Activated CD4-positive, alpha-beta T cell treated with anti-CD3 and anti-CD28 coated beads for 24 hours (primary cell): ENCODE data around the gene GP1BB.
"Not testable (repeated sequence)": the region's sequence is repeated elsewhere in the genome, so short reads cannot be mapped to it uniquely, and the experiment has no call there.

ENCODE experiments used
- DNase-seq, 2 donors: peaks; one replicate each; pipeline ENCODE4 v3.0.0-alpha.2; 2020; ENCODE audit warnings: low read depth in 2 of 2

The GP1BB gene

DNA sequence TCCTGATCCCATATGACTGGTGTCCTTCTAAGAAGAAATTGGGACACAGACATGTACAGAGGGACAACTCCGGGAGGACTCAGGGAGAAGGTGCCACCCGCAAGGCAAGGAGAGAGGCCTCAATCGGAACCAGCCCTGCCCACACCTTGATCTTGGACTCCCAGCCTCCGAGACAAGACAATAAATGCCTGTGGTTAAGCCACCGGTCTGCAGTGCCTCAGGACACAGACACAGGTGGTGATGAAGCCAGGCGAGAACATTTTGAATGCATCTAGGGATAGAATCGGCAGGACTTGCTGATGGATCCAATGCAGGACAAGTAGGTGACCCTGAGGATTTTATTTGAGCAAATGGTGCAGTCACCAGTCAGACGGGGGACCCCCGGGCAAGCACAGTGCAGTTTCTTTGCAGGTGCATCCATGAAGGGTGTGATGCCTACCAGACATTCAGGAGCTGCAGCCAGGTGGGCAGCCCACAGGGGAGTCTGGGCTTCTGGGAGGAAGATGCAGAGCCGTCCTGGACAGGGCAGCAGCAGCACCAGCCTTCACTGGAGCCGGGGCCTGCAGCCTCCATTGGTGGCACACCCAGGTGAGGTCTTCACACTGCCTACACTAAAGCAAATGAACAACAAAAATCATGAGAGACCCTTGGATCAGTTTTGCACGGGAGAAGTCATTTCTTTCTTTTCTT lies 29.2 kb upstream of the GP1BB start:
- DNase-seq: no peak

DNA sequence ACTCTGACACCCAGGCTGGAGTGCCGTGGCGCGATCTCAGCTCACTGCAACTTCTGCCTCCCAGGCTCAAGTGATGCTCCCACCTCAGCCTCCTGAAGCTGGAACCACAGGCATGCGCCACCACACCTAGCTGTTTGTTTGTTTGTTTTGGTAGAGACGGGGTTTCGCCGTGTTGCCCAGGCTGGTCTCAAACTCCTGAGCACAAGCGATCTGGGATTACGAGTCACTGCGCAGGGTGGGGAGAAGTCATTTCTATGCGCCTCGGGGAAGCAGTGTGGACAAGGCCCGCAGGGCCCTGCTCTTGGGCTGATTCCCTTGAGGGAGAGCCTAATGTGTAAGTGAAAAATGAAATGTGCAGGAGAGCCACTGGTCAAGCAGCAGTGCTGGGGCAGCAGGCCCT lies 28.6 kb upstream of the GP1BB start:
- no peak for DNase-seq

DNA sequence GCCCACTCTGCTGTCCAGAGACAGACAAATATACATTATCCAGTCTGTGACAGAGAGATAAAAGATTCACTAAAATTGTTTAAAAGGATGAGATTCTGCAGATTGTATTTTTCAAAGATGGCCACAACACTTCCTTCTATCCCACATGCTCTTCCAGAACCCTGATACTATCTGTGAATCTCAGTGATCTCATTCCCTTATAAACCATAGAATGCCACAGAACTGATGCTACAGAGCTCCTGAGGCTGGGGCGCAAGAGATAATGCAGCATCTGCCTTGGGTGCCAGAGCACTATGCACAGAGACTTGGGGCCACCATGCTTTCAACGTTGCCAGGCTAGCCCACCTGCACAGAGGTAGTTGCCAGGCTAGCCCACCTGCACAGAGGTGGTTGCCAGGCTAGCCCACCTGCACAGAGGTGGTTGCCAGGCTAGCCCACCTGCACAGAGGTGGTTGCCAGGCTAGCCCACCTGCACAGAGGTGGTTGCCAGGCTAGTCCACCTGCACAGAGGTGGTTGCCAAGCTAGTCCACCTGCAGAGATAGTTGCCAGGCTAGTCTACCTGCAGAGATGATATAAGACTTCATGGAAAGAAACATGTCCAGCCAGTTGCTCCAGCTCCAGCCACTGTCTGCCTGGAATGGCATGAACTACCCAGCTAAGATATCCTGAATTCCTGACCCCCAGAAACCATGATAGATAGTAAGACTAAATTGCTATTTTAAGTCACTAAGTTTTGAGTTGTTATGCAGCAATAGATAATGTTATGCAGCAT lies 26.6 kb upstream of the GP1BB start:
- DNase-seq: no peak

DNA sequence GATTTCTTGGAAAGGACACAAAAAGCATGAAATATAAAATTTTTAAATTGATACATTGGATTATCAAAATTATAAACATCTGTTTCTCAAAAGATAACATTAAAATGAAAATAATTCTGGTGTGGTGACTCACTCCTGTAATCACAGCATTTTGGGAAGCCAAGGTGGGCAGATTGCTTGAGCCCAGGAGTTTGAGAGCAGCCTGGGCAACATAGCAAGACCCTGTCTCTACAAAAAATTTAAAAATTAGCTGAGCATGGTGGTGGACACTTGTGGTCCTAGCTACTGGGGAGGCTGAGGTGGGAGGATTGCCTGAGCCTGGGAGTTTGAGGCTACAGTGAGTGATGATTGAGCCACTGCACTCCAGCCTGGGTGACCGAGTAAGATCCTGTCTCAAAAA lies 25.5 kb upstream of the GP1BB start:
- DNase-seq: not testable (repeated sequence)

DNA sequence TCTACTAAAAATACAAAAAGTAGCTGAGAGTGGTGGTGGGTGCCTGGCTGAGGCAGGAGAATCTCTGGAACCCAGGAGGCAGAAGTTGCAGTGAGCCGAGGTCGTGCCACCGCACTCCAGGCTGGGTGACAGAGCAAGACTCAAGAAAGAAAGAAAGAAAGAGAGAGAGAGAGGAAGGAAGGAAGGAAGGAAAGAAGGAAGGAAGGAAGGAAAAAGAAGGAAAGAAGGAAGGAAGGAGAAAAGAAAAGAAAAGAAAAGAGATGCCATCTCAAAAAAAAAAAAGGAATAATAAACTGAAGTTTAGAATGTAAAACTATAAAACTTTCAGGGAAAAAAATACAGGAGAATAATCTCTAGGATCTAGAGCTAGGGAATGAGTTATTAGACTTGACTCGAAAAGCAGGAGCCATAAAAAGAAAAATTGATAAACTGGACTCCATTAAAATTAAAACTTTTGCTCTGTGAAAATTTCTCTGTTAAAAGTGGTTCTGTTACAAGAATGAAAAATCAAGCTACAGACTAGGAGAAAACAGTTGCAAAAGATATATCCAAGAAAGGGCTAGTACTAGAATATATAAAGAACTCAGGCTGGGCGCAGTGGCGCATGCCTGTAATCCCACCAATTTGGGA lies 22.4 kb upstream of the GP1BB start:
- DNase-seq: no peak

DNA sequence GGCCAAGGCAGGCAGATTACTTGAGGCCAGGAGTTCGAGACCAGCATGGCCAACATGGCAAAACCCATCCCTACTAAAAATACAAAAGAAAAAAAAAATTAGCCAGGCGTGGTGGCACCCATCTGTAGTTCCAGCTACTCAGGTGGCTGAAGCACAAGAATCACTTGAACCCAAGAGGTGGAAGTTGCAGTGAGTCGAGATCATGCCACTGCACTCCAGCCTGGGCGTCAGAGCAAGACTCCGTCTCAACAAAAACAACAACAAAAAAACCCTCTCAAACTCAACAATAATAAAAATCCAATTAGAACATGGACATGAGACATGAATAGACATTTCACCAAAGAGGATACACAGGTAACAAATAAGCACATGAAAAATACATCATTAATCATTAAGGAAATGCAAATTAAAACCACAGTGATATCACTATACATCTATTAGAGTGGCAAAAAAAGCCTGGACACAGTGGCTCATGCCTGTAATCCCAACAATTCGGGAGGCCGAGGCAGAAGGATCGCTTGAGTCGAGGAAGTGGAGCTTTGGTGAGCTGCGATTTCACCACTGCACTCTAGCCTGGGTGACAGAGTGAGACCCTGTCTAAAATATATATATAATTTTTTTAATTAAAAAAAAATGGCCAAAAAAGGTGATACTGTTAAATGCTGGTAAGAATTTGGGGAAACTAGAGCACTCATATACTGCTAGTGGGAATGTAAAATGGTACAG lies 21.8 kb upstream of the GP1BB start:
- no peak for DNase-seq

DNA sequence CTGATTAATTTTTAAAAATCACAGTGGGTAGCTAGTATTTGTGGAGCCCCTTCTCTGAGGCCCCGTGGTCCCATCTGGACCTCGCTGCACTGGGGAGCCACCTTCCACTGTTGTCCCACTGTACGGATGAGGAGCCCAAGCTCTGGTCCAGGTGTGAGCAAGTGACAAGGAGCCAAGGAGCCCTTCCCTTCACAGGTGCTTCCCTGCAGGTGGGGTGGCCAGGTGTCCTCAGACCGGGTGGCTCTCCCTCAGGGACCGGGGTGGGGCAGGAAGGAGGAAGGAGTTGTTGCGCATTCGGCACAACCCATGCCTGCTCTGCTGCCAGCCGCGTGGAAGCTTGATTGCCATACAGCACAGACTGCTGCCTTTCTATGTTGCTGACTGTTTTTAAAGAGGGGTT lies 19.5 kb upstream of the GP1BB start:
- no peak for DNase-seq

DNA sequence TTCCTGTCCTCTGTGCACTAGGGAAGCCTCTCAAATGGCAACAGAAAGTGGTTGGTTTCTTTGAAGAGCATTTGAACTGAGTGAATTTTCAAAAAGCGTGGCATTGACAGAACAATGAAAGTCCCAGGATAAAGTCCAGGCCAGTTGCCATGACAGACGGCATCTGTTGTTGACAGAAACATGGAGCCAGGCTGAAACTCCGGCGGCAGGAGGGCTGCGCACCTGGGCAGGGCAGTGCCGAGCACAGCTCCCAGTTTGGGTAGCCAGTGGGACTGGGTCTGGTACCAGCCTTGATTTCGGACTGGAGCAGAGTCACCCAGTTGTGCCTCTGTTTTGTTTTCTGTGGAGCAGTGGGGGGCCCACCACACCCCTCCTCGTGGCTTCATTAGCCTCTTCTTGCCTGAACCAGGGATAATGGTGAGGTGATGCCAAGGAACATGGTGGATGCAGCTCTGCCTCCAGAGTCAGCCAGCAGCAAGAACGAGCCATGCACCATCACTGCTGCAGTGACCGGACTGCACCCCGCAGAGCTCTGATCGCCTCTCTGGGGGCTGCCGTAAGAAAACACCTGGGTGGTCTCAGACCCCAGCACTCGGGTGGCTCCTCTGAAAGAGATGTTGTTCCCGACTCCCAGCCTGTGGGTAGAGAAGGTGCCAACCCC lies 18.9 kb upstream of the GP1BB start:
- DNase-seq: no peak

DNA sequence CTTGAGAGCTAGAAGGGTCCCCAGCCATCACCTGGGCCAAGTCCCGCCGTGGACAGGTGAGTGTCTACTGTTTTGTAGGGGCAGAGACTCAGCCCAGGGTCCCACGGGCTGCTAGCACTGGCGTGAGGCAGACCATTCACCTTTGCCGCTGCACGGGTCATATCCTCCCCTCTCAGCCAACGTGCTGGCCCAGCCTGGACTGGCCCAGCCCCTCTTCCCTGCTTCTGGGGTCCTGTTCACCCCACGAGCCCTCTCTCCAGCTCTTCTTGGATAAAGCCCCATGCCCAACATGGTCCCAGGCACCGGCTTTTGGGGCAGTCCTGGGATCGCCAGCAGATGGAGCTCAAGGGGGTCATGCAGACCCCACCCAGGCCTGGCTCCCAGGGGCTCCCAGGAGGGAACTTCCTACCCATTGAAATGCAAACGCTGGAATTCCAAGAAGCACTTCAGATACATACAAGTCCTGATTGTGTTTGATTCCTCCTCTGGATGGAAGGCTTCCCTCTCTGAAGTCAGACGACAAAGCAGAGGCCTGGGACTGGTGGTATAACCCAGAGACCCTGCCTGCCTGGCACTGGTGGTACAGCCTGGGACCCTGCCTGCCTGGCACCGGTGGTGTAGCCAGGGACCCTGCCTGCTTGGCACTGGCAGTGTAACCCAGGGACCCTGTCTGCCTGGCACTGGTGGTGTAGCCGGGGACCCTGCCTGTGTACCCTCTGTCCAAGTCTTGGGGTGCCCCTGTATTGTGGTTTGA lies 18.0 kb upstream of the GP1BB start:
- no peak for DNase-seq

DNA sequence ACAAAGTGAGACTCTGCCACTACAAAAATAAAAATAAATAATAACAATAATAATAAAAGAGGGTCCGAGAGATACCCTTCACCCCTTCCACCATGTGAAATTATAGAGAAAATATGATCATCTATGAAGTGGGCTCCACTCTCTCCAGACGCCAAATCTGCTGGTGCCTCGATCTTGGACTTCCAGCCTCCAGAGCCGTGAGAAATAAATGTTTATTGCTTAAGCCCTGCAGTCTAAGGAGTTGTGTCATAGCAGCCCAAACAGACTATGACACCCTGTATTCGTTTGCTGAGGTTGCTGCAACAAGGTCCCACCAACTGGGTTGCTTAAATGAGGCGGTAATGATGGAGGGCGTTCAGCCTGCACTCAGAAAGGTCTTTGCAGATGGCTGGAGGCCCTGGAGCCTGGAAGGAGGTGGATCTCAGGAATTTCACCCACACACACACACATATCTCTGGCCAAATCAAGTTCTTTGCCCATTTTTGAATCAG lies 16.6 kb upstream of the GP1BB start:
- DNase-seq: no peak

DNA sequence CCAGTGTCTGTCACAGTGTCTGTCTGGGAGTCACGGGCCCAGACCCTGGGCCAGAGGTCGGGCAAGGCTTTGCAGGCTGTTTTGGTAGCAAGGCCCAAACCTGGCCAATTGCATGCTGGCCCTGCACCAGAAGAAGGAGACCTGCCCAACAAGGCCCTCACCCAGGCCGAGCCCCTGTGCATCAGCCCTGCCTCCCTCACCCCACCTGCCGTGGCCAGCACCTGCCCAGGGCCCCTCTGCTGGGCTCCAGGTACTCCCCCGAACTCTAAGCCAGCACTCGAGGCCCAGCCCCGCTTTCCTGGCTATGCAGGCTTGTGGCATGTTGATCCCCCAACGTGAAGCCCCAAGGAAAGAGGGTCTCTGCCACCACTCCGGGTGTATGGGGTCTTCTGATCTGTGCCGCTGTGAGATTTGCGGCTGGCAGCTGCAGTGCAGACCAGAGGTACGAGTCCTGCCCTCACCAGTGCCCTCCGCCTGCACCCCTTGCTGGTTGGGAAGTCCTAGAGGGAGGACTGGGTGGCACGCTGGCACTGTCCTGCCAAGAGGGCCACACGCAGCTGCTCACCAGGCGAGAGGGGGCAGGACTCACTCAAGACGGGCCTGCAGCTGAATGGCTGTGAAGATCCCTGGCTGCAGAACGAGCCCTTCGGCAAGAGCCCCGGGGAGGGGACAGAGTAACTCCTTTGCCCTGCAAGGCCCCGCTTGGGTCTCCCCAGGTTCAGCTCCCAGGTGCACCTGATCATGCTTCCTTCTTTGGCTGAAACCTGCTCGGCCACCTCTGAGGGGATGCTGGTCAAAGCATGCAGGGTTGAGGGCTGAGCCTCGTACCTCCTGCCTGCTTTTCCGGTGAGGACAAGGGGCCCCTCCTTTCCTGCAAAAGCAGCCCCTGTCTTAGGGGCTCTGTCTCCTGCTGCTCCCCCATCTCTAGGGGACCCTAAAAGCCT lies 15.7 kb upstream of the GP1BB start:
- DNase-seq: no peak

DNA sequence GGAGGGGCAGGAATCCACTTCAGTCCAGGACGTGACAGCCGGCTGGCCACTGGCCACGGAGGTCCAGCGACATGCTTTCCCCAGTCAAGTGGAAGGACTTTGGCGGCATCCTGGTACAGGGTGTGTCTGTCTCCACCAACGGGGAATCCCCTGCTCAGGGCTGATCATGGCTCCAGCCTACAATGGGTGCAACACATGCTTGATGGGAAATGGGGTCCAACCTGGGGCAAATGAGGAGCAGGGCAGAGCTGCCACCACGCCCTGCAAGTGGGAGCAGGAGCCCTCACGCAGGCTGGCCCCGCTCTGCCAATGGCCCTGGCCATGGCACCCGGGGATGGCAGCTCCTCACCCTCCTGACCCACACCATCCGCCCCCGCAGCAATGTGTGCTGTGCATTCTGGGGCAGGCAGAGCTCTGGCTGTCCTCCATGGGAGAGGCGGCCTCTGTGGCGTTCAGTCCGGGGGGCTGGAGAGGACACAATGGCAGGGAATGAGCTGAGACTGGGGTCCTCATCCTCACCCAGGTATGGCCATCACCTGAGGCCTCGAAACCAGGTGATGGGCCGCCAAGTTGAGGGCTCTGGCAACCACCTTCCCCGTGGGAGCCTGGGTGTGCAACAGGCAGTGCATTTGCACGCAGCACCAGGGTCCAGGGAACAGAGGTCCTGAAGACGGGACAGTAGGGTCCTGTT lies 14.9 kb upstream of the GP1BB start:
- no peak for DNase-seq

DNA sequence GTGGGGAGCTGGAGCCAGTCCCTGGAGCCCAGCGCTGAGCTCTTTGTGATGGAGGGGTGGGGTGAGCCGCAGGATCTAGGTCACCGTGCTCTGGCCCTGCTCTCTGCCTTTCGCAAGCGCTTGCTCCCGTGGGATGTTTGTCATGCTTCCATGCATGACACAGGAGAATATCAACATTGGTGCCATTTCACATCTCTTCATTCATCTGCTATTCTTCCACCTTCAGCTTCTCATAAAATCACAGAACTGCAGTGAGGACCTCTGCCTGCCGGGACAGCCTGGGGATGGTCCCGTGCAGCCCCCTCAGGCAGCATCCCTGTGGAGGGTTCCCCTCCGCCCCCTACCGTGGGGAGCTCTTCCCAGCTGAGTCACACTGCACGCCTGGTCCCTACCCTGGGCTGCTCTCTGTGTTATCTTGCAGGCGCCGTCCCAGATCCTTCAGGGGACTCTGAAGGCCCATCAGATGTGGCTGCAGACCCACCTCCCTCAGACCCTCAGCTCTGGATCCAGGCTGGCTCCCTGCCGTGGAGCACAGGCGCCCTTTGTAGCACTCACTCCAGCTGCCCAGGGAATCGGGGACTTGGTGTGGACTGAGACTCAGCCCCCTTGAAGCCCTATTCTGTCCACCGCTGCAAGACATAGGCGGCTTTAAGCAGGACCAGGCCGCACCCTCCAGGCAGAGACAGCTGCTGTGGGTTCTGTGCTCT lies 14.1 kb upstream of the GP1BB start:
- no peak for DNase-seq

DNA sequence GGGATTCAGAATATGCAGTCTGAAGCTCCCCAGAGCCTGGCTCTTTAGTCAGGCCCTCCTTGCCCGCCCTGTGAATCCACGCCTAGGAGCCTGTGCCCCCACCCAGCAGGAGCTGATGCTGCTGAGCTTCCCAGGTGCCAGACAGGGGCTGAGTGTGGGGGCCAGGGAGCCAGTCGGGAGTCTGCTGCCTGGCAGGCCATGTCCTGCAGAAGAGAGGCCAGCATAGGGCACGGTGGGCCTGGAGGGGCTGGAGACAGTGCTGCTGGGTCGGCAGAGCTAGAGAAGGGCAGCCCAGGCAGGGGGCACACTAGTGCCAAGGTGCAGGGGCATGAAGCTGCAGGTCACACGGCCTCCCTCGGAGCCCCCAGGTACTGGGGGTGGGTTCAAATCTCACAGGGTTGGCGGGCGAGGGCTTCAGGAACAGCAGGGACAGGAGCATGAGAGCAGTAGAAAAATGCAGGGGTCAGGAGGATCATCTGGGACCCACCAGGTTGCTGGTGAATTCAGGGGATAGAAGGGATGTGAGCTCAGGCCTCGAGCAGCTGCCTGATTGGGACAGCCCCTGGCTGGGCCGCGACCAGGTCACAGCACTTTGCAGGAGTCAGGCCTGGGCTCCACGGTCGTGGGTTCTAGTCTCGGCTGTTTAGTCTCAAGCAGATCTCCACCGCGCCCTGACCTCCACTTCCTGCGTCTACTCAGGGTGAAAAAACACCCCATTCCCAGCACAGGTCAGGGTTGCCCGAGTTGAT lies 13.1 kb upstream of the GP1BB start:
- no peak for DNase-seq

DNA sequence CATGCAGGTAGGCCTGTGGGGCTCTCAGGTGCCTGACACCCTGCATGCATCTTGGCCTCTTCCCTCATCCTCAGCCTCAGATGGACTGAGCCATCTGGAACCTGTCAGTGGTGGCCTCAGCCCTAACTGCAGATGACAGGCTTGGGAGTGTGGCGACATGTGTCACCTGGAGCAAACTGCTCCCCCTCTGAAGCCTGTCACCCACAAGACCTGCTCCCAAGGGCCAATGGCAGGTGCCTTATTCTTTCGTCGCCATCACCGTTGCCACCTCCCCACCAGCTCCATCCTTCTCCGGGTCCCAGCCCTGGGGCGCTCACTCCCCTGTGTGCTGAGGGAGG lies 12.6 kb upstream of the GP1BB start:
- DNase-seq: no peak

DNA sequence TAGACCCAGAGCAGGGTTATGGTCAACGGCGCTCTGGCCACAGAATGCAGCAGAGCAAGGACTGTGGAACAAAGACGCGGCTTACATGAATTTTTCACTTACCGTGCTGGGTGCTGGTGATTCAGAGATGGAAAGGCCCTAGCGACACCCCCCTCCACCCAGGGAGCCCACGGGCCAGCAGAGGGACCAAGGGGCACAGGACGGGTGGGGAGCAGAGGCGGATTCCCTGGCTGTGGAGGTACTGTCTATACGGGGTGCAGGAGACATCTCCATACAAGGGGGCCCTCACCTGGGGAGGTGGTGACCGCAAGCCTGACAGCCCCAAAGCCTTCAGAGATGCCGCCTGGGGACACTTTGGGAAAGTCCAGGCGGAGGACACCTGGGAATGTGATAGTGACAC lies 10.1 kb upstream of the GP1BB start:
- no peak for DNase-seq

DNA sequence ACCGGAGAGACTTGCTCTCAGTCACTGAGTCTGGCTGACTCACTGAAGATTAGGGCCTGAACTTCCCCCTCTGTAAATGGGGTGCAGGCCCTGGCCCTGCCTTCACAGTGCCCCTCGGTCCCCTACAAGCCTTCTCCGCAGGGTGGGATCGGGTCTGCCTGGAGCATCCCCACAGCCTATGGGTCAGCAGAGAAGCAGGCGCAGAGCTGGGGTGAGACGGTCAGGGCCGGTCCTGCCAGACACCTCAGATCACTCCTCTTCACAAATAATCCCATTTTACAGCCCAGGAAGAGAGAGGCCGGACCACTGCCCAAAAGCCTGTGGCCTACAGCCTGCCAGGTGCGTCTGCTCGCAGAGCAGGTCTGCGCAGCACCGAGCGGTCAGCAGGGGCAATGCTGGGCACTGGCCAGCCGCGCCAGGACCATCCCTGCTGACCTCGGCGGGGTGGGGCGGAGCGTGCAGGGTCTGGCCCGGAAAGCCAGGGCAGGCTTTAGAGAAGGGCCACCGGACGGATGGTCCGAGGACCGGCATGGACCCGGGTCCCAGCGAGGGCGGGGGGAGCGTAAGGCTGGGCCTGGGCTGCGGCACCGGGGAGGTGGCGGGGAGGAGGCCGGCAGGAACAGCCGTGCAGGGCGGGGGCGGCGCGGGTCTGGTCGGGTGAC lies 9.6 kb upstream of the GP1BB start:
- DNase-seq: no peak
